ENCODE results near the gene ATG2B. TPM values are rescaled to one million over a fixed set of nuclear protein-coding genes. Genes with fewer than 3 reads are reported as not detected.

The ATG2B gene
- total RNA-seq, 4 donors from 2014 or later: 28.4 to 55.1 (median 40.0) TPM

GRCh38 chr14:96272777-96273473 is 90.2 kb downstream of the ATG2B start:
- peaks cover 0 to 7% of the 10 kb centered on the region in 2 donors for H3K4me1 ChIP-seq
- H3K9me3 ChIP-seq: no peaks in the 10 kb centered on the region
- no peak for TF ChIP-seq POLR2A (IDR thresholded peaks at IDR 0.05)
- no peak for TF ChIP-seq CTCF (IDR thresholded peaks at IDR 0.05)
- H3K36me3 ChIP-seq: no peaks in the 10 kb centered on the region
- H3K27ac ChIP-seq: no peak overlapping the region
- no peak for DNase-seq
- H3K27me3 ChIP-seq: no peaks in the 10 kb centered on the region
- intact Hi-C loops (cut with DNase I): no loop called here
- no peak overlapping the region for H3K4me3 ChIP-seq (replicated peaks in 1 of 3)
- 49 to 53% methylated on average over 3 of the region's 3 CpGs for WGBS, 2 donors

- no peak for DNase-seq
- Histone ChIP-seq H3K4me3 (replicated peaks in 1 of 3) (no peak overlapping the region), H3K4me1 (peaks cover 0 to 11% of the 10 kb centered on the region in 2 donors), H3K27me3 (no peaks in the 10 kb centered on the region), H3K36me3 (no peaks in the 10 kb centered on the region), H3K27ac (no peak overlapping the region), H3K9me3 (no peaks in the 10 kb centered on the region)
- 95 to 100% methylated on average over 1 of the region's 1 CpG for WGBS, 2 donors
- no peak for TF ChIP-seq POLR2A (IDR thresholded peaks at IDR 0.05)
- no peak for TF ChIP-seq CTCF (IDR thresholded peaks at IDR 0.05)
- intact Hi-C loops (cut with DNase I): no loop called here
Observed at GRCh38 chr14:96271421-96271762, 91.7 kb downstream of the ATG2B start.

GRCh38 chr14:96270565-96271420 is 92.3 kb downstream of the ATG2B start:
- no peak for DNase-seq
- intact Hi-C loops (cut with DNase I): no loop called here
- peaks cover 0 to 11% of the 10 kb centered on the region in 2 donors for H3K4me1 ChIP-seq
- H3K4me3 ChIP-seq (replicated peaks in 1 of 3): no peak overlapping the region
- 84% methylated on average over 8 of the region's 8 CpGs for WGBS, 2 donors
- H3K36me3 ChIP-seq: no peaks in the 10 kb centered on the region
- H3K27me3 ChIP-seq: no peaks in the 10 kb centered on the region
- H3K9me3 ChIP-seq: no peaks in the 10 kb centered on the region
- TF ChIP-seq CTCF (IDR thresholded peaks at IDR 0.05) (no peak), POLR2A (IDR thresholded peaks at IDR 0.05) (no peak)
- no peak overlapping the region for H3K27ac ChIP-seq

DNA sequence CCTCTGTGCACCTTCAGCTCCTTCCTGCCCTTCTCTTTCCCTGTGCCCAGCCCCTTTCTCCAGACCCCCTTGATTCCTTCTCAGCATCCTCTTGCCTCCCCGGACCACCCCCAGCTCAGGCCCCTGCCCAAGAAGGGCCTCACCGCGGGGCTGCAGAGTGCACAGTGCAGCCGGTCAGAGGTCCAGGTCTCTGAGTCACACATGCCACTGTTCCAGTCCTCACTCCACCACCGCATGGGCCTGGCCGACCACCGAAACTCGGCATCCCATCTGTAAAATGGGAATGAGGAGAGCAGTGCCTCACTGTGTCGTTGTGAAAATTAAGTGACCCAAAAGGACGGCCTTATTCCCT is 93.8 kb downstream of the ATG2B start:
- no peak for DNase-seq
- H3K4me3 ChIP-seq (replicated peaks in 1 of 3): no peak overlapping the region
- TF ChIP-seq POLR2A (IDR thresholded peaks at IDR 0.05) (no peak), CTCF (IDR thresholded peaks at IDR 0.05) (no peak)
- no peaks in the 10 kb centered on the region for H3K9me3 ChIP-seq
- H3K27me3 ChIP-seq: no peaks in the 10 kb centered on the region
- intact Hi-C loops (cut with DNase I): no loop called here
- peaks cover 0 to 5% of the 10 kb centered on the region in 2 donors for H3K4me1 ChIP-seq
- H3K27ac ChIP-seq: no peak overlapping the region
- WGBS, 2 donors: 84 to 95% methylated on average over 10 of the region's 10 CpGs
- no peaks in the 10 kb centered on the region for H3K36me3 ChIP-seq

All from thyroid gland (tissue), 4 donors.